ENCODE results near the gene BDKRB1. TPM values are rescaled to one million over a fixed set of nuclear protein-coding genes. Genes with fewer than 3 reads are reported as not detected.

Gene BDKRB1
- total RNA-seq, 2 donors from 2014 or later, result not detected

DNA sequence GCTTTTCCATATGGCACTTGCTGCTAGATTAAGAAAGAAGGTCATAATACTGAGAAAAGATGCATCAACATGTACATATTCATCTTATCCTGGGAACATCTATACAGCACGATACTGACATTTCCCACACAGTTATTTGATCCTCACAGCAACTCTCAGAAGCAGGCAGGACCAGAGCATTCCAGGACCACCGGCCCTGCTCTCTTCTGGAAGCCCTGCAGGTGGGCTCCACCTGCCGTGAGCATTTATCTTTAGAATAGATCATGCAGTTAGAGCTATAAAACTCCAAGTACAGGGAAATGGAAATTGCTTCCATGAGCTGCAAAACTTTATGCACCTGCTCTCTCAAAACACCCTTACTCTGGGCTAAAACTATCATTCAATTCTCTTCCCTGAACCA lies 5.5 kb upstream of the BDKRB1 start:
- DNase-seq (ENCODE audit: low spot score in 2 of 2) (no peak), ATAC-seq (no peak)
- H3K9me3 Mint-ChIP-seq, result no peaks in the 10 kb centered on the region
- no peak overlapping the region for H3K27ac Mint-ChIP-seq
- H3K36me3 Mint-ChIP-seq, result no peaks in the 10 kb centered on the region

DNA sequence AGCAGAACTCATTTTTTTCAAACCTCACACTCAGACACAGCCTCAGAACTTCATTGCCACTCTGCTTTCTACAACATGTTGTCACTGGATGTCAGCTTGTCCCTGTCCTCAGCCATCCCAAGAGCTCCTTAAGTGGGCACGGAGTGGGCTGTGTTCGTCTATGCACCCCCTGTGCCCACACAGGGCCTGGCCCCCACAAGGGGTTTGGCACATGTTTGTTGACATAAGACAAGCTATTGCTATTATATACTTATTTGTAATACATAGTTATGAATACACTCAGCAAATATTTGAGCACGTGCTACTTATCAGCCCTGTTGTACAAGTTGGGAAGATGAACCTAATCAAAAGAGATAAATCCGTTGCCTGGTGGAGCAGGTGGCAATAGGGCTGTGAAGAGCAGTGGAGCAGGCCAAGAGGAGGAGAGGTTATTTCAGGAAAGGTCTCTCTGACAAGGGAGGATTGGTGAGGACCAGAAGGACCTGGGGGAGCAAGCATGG lies 4.3 kb upstream of the BDKRB1 start:
- Mint-ChIP-seq H3K9me3 (no peaks in the 10 kb centered on the region), H3K27ac (no peak overlapping the region), H3K36me3 (no peaks in the 10 kb centered on the region)
- DNase-seq (ENCODE audit: low spot score in 2 of 2), result no peak
- no peak for ATAC-seq

DNA sequence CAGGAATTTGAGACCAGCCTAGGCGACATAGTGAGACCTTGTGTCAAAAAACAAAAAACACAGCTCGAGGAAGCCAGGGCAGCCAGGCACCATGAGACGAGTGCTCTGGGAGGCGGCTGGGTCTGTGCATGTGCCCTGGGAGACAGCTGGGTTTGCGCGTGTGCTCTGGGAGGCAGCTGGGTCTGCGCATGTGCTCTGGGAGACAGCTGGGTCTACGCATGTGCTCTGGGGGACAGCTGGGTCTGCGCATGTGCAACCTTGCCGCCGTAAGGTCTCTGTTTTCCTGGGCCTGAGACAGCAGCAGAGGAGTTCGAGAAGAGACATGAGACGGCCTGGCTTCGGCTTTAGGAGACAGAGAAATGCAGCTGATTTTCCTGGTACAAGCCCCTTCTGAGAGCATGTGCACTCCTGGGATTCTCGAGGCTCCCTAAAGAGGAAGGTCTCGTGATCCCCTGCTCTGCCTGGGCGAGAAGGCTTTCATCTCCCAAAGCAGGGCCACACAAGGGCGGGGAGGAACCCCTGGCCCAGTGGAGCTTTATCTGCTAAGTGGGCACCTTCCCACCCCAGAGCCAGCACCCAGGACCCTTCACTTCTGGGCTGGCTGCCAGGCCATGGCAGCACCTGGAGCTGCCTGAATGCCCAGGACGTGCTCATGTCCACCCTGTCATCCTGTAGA lies 3.5 kb upstream of the BDKRB1 start:
- Mint-ChIP-seq H3K9me3 (no peaks in the 10 kb centered on the region), H3K36me3 (no peaks in the 10 kb centered on the region), H3K27ac (no peak overlapping the region)
- DNase-seq (ENCODE audit: low spot score in 2 of 2) (no peak), ATAC-seq (peak in 1 of 2 donors; percentile 31)

DNA sequence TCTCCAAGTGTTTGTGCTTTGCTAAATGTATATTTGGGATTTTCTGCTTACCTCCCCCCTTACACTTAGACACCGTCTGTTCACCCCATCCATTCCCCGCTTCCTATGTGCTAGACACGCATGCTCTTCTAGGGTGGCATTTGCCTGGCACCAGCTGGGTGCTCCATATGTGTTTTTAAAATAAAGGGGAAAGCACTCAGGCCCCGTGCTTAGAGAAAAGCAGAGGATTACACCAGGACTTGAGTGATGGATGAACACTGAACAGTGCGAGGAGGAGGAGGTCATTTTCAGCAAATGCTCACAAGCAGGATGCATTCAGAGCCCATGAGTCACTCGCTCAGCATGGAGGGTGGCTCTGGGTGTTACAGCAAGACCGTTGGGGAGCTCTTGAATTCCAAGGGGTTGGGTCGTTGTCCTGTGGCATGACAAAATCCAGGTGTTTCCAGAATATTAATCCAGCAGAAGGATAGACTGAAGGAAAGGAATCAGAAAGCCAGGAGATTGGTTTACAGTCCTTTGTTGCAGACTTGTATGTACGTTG lies 2.9 kb upstream of the BDKRB1 start:
- Mint-ChIP-seq H3K9me3 (no peaks in the 10 kb centered on the region), H3K36me3 (no peaks in the 10 kb centered on the region), H3K27ac (no peak overlapping the region)
- DNase-seq (ENCODE audit: low spot score in 2 of 2) (no peak), ATAC-seq (no peak)

DNA sequence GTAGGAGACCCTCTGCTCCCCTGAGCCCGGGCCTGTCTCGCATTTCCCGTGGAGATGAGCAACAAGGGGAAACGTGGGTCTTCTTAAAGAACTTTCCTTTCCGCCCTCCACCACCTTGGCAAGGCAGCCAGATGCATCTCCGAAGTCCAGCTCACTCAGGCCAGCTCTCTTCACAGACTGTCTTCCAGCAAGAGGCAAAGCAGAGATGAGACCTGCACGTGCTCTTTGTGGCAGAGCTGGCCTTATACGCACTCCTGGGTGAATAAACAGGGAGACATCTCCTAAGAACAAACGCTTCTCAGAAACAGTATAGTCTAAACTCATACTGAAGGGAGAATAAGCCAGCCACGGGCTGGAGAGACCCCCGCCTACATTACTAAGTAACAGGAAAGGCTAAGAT lies 1.3 kb upstream of the BDKRB1 start:
- H3K27ac Mint-ChIP-seq, result no peak overlapping the region
- no peak for DNase-seq (ENCODE audit: low spot score in 2 of 2)
- H3K36me3 Mint-ChIP-seq, result no peaks in the 10 kb centered on the region
- H3K9me3 Mint-ChIP-seq, result no peaks in the 10 kb centered on the region
- no peak for ATAC-seq

DNA sequence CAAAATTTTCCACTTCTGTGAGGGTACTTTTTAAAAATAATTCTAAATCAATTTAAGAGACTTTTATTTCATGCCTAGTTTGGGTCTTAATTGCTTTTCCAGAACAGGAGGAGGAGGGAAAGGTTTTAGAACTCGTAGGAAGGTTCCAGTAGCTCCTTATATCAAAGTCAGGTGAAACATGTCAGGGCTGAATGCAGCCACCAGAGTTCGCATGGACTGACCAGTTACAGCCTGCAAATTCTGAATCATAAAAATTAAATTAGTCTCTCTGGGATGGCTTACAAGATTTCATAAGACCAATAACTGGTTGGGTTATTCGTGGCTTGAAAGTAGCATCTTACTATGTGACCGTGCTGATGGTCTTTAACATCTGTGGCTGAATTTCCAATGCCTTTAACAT lies 397 bp downstream of the BDKRB1 start:
- no peak for DNase-seq (ENCODE audit: low spot score in 2 of 2)
- no peaks in the 10 kb centered on the region for H3K36me3 Mint-ChIP-seq
- H3K9me3 Mint-ChIP-seq, result no peaks in the 10 kb centered on the region
- no peak overlapping the region for H3K27ac Mint-ChIP-seq
- no peak for ATAC-seq

DNA sequence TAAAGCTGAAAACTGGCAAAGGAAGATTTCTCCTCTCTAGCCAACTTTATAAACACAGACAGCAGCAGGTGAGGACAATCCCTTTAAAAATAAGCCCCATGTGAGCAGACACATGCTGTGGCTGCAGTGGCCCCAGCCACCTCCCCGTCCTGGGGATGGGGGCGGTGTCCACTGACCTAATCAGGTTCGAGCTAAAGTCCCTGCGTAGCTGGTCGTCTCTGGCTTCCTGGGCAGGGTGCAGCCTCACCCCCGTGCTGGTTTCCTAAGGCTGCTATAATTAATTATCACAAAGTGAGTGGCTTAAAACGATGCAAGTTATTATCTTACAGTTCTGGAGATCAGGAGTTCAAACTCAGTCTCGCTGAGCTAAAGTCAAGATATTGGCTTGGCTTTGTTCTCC lies 1.0 kb downstream of the BDKRB1 start:
- DNase-seq (ENCODE audit: low spot score in 2 of 2) (no peak), ATAC-seq (no peak)
- H3K36me3 Mint-ChIP-seq, result no peaks in the 10 kb centered on the region
- no peak overlapping the region for H3K27ac Mint-ChIP-seq
- H3K9me3 Mint-ChIP-seq, result no peaks in the 10 kb centered on the region

DNA sequence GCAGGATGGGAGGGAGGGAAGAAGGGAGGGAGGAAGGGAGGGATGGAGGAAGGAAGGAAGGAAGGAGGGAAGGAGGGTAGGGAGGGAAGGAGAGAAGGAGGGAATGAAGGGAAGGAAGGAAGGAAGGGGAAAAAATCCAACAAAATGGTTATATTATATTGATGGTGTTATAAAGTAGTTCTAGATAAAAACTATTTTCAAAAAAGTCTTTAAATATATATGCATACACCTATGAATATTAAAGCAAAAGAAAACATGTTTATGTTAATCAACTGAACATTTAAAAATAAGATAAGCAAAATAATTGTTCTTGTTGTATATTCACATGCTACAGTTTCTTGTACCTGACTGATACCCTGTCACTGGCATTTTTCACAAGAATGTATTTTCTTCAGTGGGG lies 1.9 kb downstream of the BDKRB1 start:
- Mint-ChIP-seq H3K36me3 (no peaks in the 10 kb centered on the region), H3K27ac (no peak overlapping the region), H3K9me3 (no peaks in the 10 kb centered on the region)
- no peak for DNase-seq (ENCODE audit: low spot score in 2 of 2)
- no peak for ATAC-seq

DNA sequence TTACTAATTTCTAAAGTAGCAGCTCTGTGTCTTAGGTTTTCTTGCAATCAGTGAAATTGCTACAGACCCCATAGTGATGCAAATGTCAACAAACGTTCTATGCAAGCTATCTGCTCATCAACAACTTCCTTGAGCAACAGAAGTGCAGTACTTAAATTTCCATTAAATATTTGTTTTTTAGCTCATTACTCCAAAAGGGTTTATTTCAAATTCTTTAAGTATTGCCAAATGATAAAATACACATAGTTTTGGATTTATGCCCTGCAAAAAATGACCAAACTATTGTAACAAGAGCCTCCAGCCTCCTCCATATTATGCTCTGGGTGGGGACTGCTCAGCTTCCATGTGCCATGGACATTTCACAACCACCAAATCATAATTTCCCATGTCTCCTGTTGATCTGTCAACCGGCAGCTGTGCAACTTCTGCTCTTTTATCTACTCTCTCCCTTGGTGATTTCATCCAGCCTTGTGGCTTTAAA lies 4.4 kb downstream of the BDKRB1 start:
- H3K9me3 Mint-ChIP-seq, result no peaks in the 10 kb centered on the region
- DNase-seq (ENCODE audit: low spot score in 2 of 2), result no peak
- H3K36me3 Mint-ChIP-seq, result no peaks in the 10 kb centered on the region
- no peak for ATAC-seq
- no peak overlapping the region for H3K27ac Mint-ChIP-seq

DNA sequence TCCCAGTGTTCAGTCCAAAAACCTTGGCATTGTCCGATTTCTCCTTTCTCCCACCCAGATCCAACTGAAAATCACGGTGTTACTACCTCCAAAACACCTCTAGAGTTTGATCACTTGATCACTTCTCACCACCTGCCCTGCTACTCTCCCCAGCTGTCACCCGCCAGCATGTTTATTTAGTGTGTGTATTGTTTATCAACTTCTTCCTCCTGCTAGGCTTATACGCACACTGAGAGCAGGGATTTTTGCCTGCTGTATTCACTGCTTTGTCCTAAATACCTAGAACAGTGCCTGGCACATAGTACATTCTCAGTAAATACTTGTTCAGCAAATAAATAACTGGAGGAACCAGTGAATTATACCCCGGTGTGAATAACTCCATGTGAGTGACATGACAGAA lies 5.0 kb downstream of the BDKRB1 start:
- H3K27ac Mint-ChIP-seq, result no peak overlapping the region
- no peaks in the 10 kb centered on the region for H3K9me3 Mint-ChIP-seq
- no peaks in the 10 kb centered on the region for H3K36me3 Mint-ChIP-seq
- no peak for ATAC-seq
- no peak for DNase-seq (ENCODE audit: low spot score in 2 of 2)

DNA sequence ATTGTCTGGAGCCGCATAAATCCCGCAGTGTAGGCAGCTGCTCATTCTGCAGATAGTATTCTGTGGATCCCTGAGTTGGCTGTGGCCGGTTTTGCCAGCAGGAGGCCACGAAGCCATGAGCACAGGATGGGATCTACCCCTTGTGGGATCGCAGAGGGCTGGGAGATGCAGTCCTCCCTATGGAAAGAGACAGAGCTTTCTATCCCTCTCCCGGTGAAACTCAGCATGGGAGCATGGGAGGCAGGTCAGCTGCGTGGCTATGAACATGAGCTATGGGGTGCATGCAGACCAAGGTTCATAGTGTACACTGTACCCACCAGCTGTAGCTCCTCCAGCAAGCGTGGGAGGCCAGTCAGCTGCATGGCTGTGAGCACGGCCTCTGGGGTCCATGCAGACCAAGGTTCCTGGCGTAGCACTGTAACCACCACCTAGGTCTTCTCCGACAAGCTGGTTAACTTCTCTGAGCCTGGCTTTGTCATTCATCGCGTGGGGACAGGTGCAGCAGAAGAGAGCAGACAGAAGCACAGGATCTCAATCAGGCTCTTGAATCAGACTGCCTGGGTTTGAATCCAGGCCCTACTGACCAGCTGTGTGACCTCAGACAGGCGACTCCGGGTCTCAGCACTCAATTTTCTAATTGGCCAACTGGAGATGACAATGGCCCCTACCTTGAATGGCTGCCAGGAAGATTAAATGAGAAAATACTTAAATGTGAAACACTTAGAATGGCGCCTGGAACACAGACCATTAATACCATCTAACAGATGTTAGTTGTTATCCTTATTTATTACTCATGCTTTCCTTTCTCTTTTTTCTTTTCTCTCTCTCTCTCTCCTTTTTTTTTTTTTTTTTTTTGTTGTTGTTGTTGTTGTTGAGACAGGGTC lies 6.0 kb downstream of the BDKRB1 start:
- H3K36me3 Mint-ChIP-seq, result no peaks in the 10 kb centered on the region
- no peak for DNase-seq (ENCODE audit: low spot score in 2 of 2)
- ATAC-seq, result no peak
- no peaks in the 10 kb centered on the region for H3K9me3 Mint-ChIP-seq
- H3K27ac Mint-ChIP-seq, result no peak overlapping the region

DNA sequence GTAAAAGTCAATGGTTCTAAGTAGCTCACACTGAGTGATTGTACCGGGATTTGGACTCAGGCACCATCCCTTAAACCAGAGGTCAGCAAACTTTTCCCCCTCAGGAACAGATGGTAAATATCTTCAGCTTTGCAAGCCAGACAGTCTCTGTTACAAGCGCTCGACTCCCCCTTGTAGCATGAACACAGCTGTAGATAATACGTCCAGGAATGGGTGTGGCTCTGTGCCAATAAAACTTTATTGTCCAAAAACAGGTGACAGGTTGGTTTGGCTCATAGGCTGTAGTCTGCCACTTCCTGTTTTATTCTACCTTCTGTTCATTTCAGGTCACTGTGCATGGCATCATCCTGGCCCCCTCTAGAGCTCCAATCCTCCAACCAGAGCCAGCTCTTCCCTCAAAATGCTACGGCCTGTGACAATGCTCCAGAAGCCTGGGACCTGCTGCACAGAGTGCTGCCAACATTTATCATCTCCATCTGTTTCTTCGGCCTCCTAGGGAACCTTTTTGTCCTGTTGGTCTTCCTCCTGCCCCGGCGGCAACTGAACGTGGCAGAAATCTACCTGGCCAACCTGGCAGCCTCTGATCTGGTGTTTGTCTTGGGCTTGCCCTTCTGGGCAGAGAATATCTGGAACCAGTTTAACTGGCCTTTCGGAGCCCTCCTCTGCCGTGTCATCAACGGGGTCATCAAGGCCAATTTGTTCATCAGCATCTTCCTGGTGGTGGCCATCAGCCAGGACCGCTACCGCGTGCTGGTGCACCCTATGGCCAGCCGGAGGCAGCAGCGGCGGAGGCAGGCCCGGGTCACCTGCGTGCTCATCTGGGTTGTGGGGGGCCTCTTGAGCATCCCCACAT lies 7.6 kb downstream of the BDKRB1 start:
- no peaks in the 10 kb centered on the region for H3K9me3 Mint-ChIP-seq
- no peak for DNase-seq (ENCODE audit: low spot score in 2 of 2)
- H3K27ac Mint-ChIP-seq, result peak overlapping the region in 1 of 2 donors; percentile 32
- no peak for ATAC-seq
- no peaks in the 10 kb centered on the region for H3K36me3 Mint-ChIP-seq

DNA sequence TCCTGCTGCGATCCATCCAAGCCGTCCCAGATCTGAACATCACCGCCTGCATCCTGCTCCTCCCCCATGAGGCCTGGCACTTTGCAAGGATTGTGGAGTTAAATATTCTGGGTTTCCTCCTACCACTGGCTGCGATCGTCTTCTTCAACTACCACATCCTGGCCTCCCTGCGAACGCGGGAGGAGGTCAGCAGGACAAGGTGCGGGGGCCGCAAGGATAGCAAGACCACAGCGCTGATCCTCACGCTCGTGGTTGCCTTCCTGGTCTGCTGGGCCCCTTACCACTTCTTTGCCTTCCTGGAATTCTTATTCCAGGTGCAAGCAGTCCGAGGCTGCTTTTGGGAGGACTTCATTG lies 8.2 kb downstream of the BDKRB1 start:
- DNase-seq (ENCODE audit: low spot score in 2 of 2), result no peak
- no peak for ATAC-seq
- Mint-ChIP-seq H3K27ac (no peak overlapping the region), H3K36me3 (no peaks in the 10 kb centered on the region), H3K9me3 (no peaks in the 10 kb centered on the region)

DNA sequence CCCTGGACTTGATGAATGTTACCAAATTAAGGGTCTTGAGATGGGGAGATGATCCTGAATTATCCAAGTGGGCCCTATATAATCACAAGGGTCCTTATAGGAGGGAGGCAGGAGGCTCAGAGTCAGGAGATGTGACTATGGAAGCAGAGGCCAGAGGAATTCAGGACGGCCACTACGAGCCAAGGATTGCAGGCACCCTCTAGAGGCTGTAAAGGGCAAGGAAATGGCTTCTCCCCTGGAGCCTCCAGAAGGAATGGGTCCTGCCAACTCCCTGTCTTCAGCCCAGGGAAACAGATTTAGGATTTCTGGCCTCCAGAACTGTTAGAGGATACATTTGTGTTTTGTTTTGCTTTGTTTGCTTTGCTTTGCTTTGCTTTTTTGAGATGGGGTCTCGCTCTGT lies 8.8 kb downstream of the BDKRB1 start:
- Mint-ChIP-seq H3K9me3 (no peaks in the 10 kb centered on the region), H3K27ac (no peak overlapping the region), H3K36me3 (no peaks in the 10 kb centered on the region)
- ATAC-seq, result no peak
- no peak for DNase-seq (ENCODE audit: low spot score in 2 of 2)

DNA sequence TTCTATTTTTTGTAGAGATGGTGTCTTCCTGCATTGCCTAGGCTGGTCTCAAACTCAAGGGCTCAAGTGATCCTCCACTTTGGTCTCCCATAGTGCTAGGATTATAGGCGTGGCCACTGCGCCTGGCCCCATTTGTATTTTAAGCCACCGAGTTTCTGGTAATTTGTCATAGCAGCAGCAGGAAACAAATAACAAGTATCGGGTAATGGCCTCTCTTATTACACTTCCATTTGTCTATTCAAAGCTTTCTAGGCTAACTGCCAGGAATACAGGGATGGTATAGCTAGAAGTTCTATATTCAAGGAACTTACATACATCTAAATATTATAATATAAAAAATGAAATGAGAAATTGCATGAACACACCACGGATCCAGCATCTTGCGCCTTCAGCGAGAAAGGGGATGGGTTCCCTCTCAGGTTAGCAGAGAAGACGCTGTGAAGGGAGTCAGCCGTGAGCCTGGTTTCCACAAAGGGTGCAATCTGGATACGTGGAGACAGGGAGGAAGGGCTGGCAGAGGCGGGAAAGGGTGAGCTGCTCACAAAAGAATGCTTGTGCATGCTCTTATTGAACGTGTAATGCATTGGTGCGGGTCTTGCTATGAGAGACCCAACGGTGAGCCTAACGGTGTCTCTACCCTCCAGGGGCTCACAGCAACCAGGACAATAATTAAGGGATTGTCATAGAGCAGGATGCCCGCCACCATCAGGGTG lies 9.5 kb downstream of the BDKRB1 start:
- peak overlapping the region in 1 of 2 donors; percentile 31 for H3K27ac Mint-ChIP-seq
- DNase-seq (ENCODE audit: low spot score in 2 of 2) (no peak), ATAC-seq (no peak)
- no peaks in the 10 kb centered on the region for H3K9me3 Mint-ChIP-seq
- H3K36me3 Mint-ChIP-seq, result no peaks in the 10 kb centered on the region

DNA sequence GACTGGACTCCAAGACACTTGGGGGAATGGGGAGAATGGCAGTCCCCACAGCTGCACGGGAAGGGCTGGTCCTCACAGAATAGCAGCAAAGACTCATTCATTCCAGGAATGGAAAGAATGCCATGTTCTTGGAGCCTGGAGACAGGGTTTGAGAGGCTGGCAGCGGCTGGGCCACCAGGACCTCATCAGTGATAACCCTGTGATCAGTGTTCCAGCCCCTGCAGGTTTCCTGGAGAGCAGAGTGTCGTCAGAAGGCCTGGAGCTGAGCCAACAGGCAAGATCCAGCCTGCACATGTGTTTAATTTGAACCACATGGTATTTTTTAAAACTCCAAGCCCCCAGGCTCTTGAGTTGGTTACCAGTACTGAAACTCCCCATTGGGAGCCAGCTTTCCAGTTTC lies 11.3 kb downstream of the BDKRB1 start:
- Mint-ChIP-seq H3K36me3 (peaks cover 0 to 7% of the 10 kb centered on the region in 2 donors), H3K27ac (no peak overlapping the region), H3K9me3 (peaks cover 0 to 4% of the 10 kb centered on the region in 2 donors)
- DNase-seq (ENCODE audit: low spot score in 2 of 2) (no peak), ATAC-seq (no peak)

Measured in activated naive CD4-positive, alpha-beta T cell treated with anti-CD3 and anti-CD28 coated beads, Interleukin-2, amount 50 U/mL, for 72 hours (primary cell).